ENCODE data around the gene VEGFB. TPM values are rescaled to one million over a fixed set of nuclear protein-coding genes. Genes with fewer than 3 reads are reported as not detected.

Gene VEGFB
- total and polyA plus RNA-seq, 2 donors (not counting 3 experiments of a cell fraction or from before 2014, with no cell fraction given) = 19.3 to 98.1 TPM

DNA sequence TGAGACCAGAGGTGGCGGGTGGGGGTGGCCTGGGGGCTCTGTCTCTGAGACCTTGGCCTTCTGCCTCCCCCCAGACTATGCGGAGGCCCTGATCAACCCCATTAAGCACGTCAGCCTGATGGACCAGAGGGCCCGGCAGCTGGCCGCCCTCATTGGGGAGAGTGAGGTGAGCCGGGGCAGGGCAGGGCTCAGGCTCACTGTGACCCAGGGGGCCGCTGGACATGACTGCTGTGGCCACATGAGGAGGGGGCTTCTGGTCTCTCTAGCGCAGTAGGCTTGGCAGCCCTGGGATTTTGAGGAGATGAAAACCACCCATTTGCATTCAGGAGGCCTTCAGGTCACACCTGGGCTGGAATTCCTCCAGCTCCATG, 29.5 kb downstream of the VEGFB start:
- DNase-seq (ENCODE audit: low read depth, low spot score) (no peak), FAIRE-seq (no peak)
- Histone ChIP-seq H3K9ac (replicated peaks; ENCODE audit: extremely low read depth, insufficient read depth, low read length) (no peak overlapping the region), H3K4me3 (replicated peaks in 1 of 3; ENCODE audit: insufficient read depth in 1 of 3, low read depth in 1 of 3, low read length in 3 of 3) (no peak overlapping the region), H3K36me3 (ENCODE audit: control insufficient read depth in 2 of 2, extremely low read depth in 1 of 2, insufficient read depth in 2 of 2, low read length in 2 of 2) (peaks cover 15 to 32% of the 10 kb centered on the region in 2 experiments), H3K9me3 (replicated peaks; ENCODE audit: control insufficient read depth, insufficient read depth, low read length) (no peaks in the 10 kb centered on the region), H3K9me1 (replicated peaks; ENCODE audit: control insufficient read depth, extremely low read depth, insufficient read depth, low read length) (no peaks in the 10 kb centered on the region), H2AFZ (ENCODE audit: low read depth, low read length) (no peak overlapping the region), H3K79me2 (ENCODE audit: control insufficient read depth, insufficient read depth, low read length) (no peaks in the 10 kb centered on the region), H3K4me1 (ENCODE audit: control insufficient read depth, extremely low read depth, insufficient read depth, low read length) (peaks cover 42% of the 10 kb centered on the region), H3K27ac (ENCODE audit: insufficient read depth, low read depth, low read length) (peak overlapping the region; percentile 83), H3K4me2 (ENCODE audit: insufficient read depth, low read length) (no peak overlapping the region), H3K27me3 (ENCODE audit: control insufficient read depth in 2 of 2, insufficient read depth in 2 of 2, low read length in 2 of 2) (no peaks in the 10 kb centered on the region), H4K20me1 (replicated peaks; ENCODE audit: control insufficient read depth, extremely low read depth, insufficient read depth, low read length) (no peaks in the 10 kb centered on the region)
- ChIA-PET POLR2A (no interaction called here), CTCF (interaction anchor here (0.9 to 2.7 kb wide), 5 partner anchors 13 to 91 kb away, joined by 3 to 24 read pairs (median 5); partner anchors contain the start of genes CATSPERZ and PLCB3)
- intact Hi-C loops (cut with micrococcal nuclease) = loop anchor here (1.0 kb wide), 1 partner anchor 13 kb away; the partner anchor contains the start of gene PLCB3
- dilution Hi-C loops (cut with MboI; ENCODE audit: extremely low pct_ligation_motif_present, low sequenced_read_pairs) = no loop called here
- no TSS peak for BruUV-seq (replicated peaks)
- TF ChIP-seq MYC (IDR thresholded peaks at IDR 0.05; ENCODE audit: low read depth, low read length) (no peak), EZH2 (IDR thresholded peaks at IDR 0.05; ENCODE audit: borderline replicate concordance, low read depth, low read length, severe bottlenecking) (no peak), POLR2A (IDR thresholded peaks at IDR 0.05; ENCODE audit: low read depth, low read length) (no peak), FOS (IDR thresholded peaks at IDR 0.05; ENCODE audit: borderline replicate concordance, insufficient read depth, low read length) (no peak), GATA2 (IDR thresholded peaks at IDR 0.05; ENCODE audit: insufficient read depth, insufficient read length, low read depth, low read length) (no peak), JUN (IDR thresholded peaks at IDR 0.05; ENCODE audit: borderline replicate concordance, insufficient read depth, insufficient read length, low read depth) (no peak), POLR2AphosphoS5 (IDR thresholded peaks at IDR 0.05; ENCODE audit: insufficient read depth, low read depth, low read length) (no peak)
- TF ChIP-seq, protein P1, sequence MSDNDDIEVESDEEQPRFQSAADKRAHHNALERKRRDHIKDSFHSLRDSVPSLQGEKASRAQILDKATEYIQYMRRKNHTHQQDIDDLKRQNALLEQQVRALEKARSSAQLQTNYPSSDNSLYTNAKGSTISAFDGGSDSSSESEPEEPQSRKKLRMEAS (IDR thresholded peaks at IDR 0.05; ENCODE audit: insufficient read depth, insufficient read length) = no peak
- TF ChIP-seq, protein P2, sequence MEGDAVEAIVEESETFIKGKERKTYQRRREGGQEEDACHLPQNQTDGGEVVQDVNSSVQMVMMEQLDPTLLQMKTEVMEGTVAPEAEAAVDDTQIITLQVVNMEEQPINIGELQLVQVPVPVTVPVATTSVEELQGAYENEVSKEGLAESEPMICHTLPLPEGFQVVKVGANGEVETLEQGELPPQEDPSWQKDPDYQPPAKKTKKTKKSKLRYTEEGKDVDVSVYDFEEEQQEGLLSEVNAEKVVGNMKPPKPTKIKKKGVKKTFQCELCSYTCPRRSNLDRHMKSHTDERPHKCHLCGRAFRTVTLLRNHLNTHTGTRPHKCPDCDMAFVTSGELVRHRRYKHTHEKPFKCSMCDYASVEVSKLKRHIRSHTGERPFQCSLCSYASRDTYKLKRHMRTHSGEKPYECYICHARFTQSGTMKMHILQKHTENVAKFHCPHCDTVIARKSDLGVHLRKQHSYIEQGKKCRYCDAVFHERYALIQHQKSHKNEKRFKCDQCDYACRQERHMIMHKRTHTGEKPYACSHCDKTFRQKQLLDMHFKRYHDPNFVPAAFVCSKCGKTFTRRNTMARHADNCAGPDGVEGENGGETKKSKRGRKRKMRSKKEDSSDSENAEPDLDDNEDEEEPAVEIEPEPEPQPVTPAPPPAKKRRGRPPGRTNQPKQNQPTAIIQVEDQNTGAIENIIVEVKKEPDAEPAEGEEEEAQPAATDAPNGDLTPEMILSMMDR (IDR thresholded peaks at IDR 0.05; ENCODE audit: extremely low read depth in 1 of 2, insufficient read depth in 1 of 2, low read depth in 1 of 2, low read length in 2 of 2) = no peak
